Loucy (cell line): ENCODE measurements around the gene PRPF40B.

ENCODE experiments used
- H2AFZ ChIP-seq: fragments of 200-600 bp; sonication (generic); 2 replicates; pipeline ENCODE4 v1.6.0; 2016; ENCODE audit warnings: antibody characterized with exemption, mild to moderate bottlenecking, low read length, moderate library complexity
- H3F3A ChIP-seq: fragments of 200-600 bp; 2 replicates; pipeline ENCODE4 v1.6.0; 2016; ENCODE audit warnings: antibody characterized with exemption, low read depth, mild to moderate bottlenecking
- H3K27me3 ChIP-seq: fragments of 200-600 bp; sonication (generic); 2 replicates; pipeline ENCODE4 v1.6.1; 2014; ENCODE audit warnings: low read length, mild to moderate bottlenecking; ENCODE audit not compliant: insufficient read depth, poor library complexity, severe bottlenecking
- H3K36me3 ChIP-seq: fragments of 200-600 bp; sonication (generic); 2 replicates; pipeline ENCODE4 v1.6.1; 2016; ENCODE audit warnings: low read length; ENCODE audit not compliant: insufficient read depth
- H3K4me1 ChIP-seq: fragments of 200-600 bp; sonication (generic); 2 replicates; pipeline ENCODE4 v1.5.1; 2014; ENCODE audit warnings: low read length, mild to moderate bottlenecking; ENCODE audit not compliant: insufficient read depth, poor library complexity, severe bottlenecking
- H3K4me2 ChIP-seq: fragments of 200-600 bp; sonication (generic); 2 replicates; pipeline ENCODE4 v1.6.0; 2014; ENCODE audit warnings: antibody characterized with exemption, low read length, low read depth, mild to moderate bottlenecking; ENCODE audit not compliant: poor library complexity, severe bottlenecking
- H3K4me3 ChIP-seq: fragments of 200-600 bp; sonication (generic); 2 replicates; pipeline ENCODE4 v1.5.1; 2014; ENCODE audit warnings: low read length, mild to moderate bottlenecking, mixed read lengths; ENCODE audit not compliant: poor library complexity, severe bottlenecking
- H3K79me2 ChIP-seq: fragments of 200-600 bp; sonication (generic); 2 replicates; pipeline ENCODE4 v1.6.1; 2014; ENCODE audit warnings: low read length; ENCODE audit not compliant: insufficient read depth
- H3K9ac ChIP-seq: fragments of 200-600 bp; sonication (generic); 2 replicates; pipeline ENCODE4 v1.6.0; 2014; ENCODE audit warnings: mild to moderate bottlenecking, low read depth, low read length, moderate library complexity; ENCODE audit not compliant: poor library complexity, severe bottlenecking
- H3K9me2 ChIP-seq: fragments of 200-600 bp; sonication (generic); replicated peaks from 2 replicates; pipeline ENCODE4 v1.6.1; 2016; ENCODE audit warnings: low read depth, low read length, mixed read lengths
- H3K9me3 ChIP-seq: fragments of 200-600 bp; sonication (generic); 2 replicates; pipeline ENCODE4 v1.6.1; 2014; ENCODE audit warnings: mild to moderate bottlenecking, antibody characterized with exemption, low read length, low read depth; ENCODE audit not compliant: insufficient read depth
- H4K20me1 ChIP-seq: fragments of 200-600 bp; sonication (generic); 2 replicates; pipeline ENCODE4 v1.6.0; 2014; ENCODE audit warnings: antibody characterized with exemption, low read length, mild to moderate bottlenecking; ENCODE audit not compliant: insufficient read depth, poor library complexity, severe bottlenecking
- CTCF ChIP-seq: fragments of 200-600 bp; sonication (generic); conservative IDR thresholded peaks from 2 replicates; pipeline ENCODE4 v1.5.1; 2014; ENCODE audit warnings: mild to moderate bottlenecking, antibody characterized with exemption, low read length
- EZH2phosphoT487 ChIP-seq: fragments of 200-600 bp; IDR thresholded peaks from 2 replicates; pipeline ENCODE4 v1.6.1; 2018; ENCODE audit warnings: antibody characterized with exemption, mild to moderate bottlenecking, moderate library complexity, borderline replicate concordance

Gene PRPF40B

GRCh38 chr12:49587174-49587908 lies 36.0 kb upstream of the PRPF40B start:
- Histone ChIP-seq H4K20me1 (no peaks in the 10 kb centered on the region), H3K4me2 (no peak overlapping the region), H3K9ac (no peak overlapping the region), H2AFZ (no peak overlapping the region), H3K79me2 (no peaks in the 10 kb centered on the region), H3K36me3 (peaks cover 3% of the 10 kb centered on the region; the same call in 1 of the 2 replicates), H3K9me3 (no peaks in the 10 kb centered on the region), H3F3A (no peaks in the 10 kb centered on the region), H3K4me1 (no peaks in the 10 kb centered on the region), H3K4me3 (no peak overlapping the region), H3K27me3 (no peaks in the 10 kb centered on the region), H3K9me2 (no peaks in the 10 kb centered on the region)
- peak; percentile 35 for TF ChIP-seq CTCF
- no peak for TF ChIP-seq EZH2phosphoT487

GRCh38 chr12:49588281-49588680 lies 35.1 kb upstream of the PRPF40B start:
- no peak overlapping the region for H3K9ac ChIP-seq
- no peak overlapping the region for H3K4me2 ChIP-seq
- no peaks in the 10 kb centered on the region for H3K27me3 ChIP-seq
- no peak overlapping the region for H3K4me3 ChIP-seq
- no peak overlapping the region for H2AFZ ChIP-seq
- H3K79me2 ChIP-seq: no peaks in the 10 kb centered on the region
- H3K9me2 ChIP-seq: no peaks in the 10 kb centered on the region
- H3K4me1 ChIP-seq: no peaks in the 10 kb centered on the region
- no peaks in the 10 kb centered on the region for H4K20me1 ChIP-seq
- H3F3A ChIP-seq: no peaks in the 10 kb centered on the region
- H3K36me3 ChIP-seq: peaks cover 3% of the 10 kb centered on the region; the same call in 1 of the 2 replicates
- TF ChIP-seq CTCF: no peak
- TF ChIP-seq EZH2phosphoT487: no peak
- no peaks in the 10 kb centered on the region for H3K9me3 ChIP-seq

- Histone ChIP-seq H3K4me1 (no peaks in the 10 kb centered on the region), H3K79me2 (no peaks in the 10 kb centered on the region), H3K9ac (no peak overlapping the region), H2AFZ (no peak overlapping the region), H3K9me2 (no peaks in the 10 kb centered on the region), H3K27me3 (no peaks in the 10 kb centered on the region), H4K20me1 (no peaks in the 10 kb centered on the region), H3K9me3 (no peaks in the 10 kb centered on the region), H3K4me3 (no peak overlapping the region), H3K4me2 (no peak overlapping the region), H3K36me3 (peaks cover 3% of the 10 kb centered on the region; the same call in 1 of the 2 replicates), H3F3A (no peaks in the 10 kb centered on the region)
- TF ChIP-seq CTCF: no peak
- TF ChIP-seq EZH2phosphoT487: no peak
These were observed 34.4 kb upstream of the PRPF40B start for GRCh38 chr12:49588721-49589516.
